NCI-H146 treated with DMSO at 0.1 percent for 48 hours (cell line): ENCODE results near the gene AXL.

Experiments
- DNase-seq: peaks from one replicate; lab custom pipeline; 2025; ENCODE audit not compliant: unreplicated experiment; lab: John Stamatoyannopoulos, UW

The AXL gene

DNA sequence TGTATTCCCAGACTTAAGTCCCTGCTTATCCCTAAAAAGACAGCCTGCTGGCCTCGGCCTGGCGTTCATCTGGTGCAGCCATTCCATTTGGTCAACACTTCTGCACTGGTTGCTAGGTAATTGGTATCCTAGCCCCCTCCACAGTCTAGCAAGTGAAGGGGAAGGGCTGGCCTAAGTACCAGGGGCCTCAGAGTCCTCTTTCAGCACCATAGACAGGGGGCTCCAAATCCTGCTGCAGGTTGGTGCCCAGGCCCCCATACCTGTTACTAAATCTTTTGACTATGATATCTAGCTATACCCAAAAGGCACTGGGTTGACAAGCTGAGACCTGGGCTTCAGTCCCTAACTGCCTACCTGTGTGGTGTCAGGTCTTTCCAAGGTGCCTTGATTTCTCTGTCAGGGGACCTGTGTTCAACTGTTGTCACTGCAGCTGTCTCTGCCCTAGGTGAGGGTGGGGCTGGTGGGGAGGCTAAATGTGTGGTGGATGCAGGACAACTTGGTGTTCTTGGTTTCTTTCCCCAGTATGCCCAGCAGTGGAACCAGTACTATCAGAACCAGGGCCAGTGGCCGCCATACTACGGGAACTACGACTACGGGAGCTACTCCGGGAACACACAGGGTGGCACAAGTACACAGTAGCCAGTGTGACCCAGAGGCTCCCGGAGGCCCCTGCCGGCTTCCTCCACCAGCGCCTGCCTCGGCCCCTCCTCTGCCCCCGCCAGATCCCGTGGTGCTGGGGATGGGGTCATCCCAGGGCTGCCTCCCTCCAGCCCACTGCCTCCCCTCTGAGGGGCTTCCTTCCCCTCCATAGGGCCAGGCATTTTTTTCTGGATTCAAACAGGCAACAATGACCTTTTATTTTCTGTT is 87.1 kb downstream of the AXL start:
- DNase-seq = no peak

DNA sequence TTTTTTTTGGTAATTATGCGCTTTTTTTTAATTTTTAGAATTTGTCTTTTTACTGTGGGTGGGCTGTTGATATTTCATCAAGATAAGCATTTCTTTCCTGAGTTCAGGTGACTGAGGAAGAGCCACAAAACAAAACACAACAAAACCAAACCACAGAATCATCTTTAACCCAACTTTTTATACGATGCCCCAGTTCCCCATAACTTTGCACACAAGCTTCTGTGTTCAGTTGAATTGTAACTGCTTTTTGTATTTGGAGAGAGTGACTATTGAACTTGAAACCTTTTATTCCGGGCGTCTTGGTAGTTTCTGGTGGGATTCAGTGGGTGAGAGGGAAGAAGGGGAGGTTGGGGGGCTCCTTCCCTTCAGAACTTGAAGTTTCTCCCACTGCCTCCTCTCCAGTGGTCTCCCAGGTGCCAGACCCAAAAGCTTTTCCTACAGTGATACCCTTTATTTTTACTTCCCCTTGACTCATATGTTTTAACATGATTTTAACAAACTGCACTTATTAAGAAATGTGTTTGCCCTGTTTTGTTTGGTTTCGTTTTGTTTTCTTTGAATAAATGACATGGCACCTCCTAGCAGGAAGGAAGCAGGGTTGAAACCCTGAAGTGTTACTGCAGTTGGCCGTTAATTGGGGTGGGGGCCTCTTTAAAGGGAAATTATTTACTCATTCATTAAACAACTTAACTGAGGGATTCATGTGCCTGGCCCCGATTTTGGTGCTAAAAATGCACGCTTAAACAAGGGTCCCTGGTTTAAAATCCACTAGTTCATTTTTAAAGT is 88.3 kb downstream of the AXL start:
- DNase-seq = no peak

DNA sequence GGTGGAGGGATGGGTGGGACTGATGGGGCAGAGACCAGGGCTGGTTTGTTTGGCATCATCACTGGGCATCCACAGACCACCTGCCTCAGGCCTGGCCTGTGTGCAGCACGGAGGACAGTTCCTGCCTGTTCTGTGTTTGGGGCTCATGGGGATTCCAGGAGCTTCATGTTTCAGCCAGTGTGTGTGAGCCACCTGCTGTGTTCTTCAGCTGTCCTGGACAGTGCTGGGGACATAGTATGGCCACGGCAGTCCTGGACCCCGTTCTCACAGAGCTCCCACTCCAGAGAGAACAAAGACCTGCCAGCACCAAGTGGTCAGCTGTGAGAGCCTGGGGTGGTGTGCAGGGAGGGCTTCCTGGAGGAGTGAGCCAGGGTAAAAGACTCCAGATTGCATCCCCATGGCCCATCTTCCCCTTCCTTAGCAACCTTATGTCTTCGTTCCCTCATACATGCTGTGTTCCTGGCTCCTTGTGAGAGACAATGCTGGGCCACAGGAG is 89.0 kb downstream of the AXL start:
- no peak for DNase-seq

DNA sequence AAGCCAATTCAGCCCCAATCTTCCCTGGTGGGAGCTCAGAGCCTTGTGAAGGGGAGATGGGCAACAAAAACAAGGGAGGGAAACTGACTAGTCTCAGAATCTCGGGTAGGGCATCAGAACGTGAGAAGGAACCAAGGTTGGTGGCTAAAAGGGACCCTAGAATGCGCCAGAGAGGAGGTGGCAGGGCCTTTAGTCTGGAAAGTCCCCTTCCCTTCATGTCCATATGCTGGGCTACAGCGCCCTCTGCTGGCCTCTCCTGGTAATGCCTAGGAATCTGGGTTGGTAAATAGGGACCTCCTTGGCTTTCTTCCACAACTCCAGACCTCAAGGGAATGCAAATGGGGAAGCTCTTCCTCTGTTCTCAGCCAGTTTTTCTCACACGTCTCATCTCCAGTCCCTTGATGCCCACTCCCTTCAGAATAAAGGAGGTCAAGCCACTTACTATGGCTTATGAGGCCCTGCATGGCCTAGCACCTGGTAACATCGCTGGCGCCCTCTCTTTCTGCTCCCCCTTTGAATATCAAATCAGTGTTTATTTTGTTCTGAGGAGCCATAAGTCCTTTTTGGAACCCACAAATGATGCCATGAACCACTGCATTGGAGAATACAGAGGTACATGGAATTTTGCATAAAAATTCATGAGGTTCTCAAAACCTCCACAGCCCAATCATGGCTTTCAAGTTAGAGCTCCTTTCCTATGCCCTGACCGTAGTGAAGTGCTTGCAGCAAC is 89.6 kb downstream of the AXL start:
- peak; percentile 54 for DNase-seq

DNA sequence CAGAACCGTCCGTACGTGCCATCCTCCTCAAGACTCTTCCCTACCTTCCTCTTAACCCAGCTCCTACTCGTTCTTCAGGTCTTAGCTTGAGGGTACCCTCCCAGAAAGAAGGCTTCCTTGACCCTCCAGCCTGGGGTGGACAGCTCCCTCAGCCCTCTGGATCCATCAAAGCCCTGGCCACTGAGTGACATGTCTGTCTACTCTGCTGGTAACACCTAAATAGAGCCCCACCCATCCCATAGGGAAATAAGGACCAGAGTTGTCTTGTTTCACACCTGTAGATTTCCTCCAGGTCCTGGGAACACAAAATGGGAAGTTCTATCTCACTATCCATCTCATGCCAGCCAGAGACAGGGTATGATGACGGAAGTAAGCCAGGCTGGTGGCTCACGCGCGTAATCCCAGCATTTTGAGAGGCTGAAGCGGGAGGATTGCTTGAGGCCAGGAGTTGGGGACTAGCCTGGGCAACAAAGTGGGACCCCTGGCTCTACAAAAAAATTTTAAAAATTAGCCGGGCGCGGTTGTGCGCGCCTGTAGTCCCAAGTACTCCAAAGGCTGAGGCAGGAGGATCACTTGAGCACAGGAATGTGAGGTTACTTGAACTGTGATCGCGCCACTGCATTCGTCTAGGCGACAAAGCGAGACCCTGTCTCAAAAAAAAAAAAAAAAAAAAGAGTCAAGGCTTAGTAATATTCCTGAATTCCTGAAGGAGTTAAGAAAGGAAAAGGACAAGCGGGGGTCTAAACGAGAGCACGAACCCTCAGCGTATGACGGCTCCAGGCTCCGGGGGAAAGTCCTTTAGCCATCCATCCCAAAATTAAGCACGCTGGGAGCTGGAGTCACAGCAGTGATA is 90.4 kb downstream of the AXL start:
- no peak for DNase-seq

DNA sequence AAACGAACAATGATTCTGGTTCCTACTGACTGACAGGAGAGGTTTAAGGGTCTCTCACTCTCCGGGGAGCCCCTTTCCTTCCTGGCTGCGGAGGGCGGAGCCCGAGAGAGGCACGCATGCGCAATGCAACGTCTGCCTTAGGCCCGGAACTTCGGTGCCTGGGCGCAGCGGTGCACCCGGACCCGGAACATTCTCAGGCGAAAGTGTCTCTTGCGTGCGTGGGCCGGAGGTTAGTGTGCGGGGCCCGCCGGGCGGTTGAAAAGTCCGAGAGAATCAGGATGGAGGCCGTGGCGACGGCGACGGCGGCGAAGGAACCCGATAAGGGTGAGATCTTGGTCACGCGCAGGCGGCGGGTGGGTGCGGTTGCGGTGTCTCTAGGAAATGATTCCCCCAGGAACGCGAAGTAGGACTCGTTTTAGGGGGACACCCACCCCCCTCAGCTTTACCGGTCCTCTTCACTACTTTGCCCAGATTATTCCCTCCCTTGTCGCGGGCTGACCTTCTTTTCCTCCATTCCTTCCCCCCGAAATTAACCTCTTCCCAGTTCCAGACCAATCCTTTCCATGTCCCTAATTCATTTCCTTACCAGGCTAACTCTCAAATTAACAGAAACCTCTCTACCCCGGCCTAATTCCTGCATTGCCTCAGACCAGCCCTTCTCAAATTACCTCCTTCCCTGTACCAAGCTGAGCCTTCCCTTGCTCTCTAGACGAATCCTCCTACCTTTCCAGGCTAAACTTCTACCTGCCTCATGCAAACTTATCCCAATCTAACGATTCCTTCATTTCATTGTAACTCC is 91.2 kb downstream of the AXL start, which contains the start of gene CCDC97:
CCDC97 (plus strand) TSS at position 140 of the 799 bp plus-strand sequence; CDS start at position 279, 139 bp downstream.
- peak; percentile 75 for DNase-seq

DNA sequence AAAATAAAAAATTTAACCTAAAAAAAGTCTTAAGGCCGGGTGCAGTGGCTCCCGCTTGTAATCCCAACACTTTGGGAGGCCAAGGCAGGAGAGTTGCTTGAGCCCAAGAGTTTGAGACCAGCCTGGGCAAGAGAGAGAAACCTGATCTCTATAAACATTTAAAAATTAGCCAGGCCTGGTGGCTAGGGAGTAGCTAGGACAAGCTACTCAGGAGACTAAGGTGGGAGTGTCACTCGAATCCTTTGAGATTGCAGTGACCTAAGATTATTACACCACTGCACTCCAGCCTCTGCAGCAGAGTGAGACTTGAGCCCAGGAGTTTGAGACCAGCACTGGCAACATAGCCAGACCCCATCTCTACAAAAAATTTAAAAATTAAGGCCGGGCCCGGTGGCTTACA is 92.0 kb downstream of the AXL start:
- no peak for DNase-seq
